GM18498 (cell line): ENCODE data around the gene EIF4G3.
A peak's percentile ranks its signal among the peaks of the same experiment; 100 is the strongest.
"Not testable (repeated sequence)": the region's sequence is repeated elsewhere in the genome, so short reads cannot be mapped to it uniquely, and the experiment has no call there.

ENCODE experiments used
- ATAC-seq: cut with Tn5 transposase; IDR thresholded peaks from one replicate; pipeline ENCODE4 v1.9.1; 2021; ENCODE audit warnings: mild to moderate bottlenecking, moderate library complexity; ENCODE audit not compliant: unreplicated experiment

Gene EIF4G3

DNA sequence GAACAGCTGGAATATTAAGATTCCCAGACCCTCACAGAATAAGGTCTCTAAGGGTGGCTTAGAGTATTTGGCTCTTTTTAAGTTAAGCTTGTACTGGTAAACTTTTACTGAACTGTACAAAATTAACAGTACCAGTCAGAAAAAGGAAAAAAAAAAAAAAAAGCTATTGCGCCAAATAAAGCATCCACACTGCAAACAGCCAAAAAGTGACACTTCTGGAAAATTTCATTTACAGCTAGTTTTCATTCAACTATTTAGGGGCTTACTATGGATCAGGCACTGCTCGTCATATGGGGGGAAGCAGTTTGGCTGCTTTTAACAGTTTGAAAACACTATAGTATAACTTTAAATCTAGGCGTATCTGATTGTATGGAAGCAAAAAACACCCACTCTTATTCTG lies 139.6 kb downstream of the EIF4G3 start:
- no peak for ATAC-seq

DNA sequence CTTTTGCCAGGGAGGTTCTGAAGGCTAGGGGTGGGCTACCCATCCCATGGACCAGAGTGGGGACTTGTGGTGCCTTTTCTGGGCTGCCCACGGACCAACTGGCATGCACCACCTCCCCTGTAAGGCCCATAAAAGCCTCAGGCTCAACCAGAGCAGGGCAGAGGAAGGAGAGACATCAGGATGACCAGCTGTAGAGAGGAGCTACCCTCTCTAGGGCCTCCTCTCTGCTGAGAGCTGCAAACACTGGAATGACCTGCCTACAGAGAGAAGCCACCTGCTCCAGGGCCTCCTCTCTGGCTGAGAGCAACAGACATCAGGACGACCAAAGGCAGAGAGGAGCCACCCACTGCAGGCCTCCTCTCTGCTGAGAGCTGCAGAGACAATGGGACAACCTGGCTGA lies 140.9 kb downstream of the EIF4G3 start:
- ATAC-seq, result no peak

DNA sequence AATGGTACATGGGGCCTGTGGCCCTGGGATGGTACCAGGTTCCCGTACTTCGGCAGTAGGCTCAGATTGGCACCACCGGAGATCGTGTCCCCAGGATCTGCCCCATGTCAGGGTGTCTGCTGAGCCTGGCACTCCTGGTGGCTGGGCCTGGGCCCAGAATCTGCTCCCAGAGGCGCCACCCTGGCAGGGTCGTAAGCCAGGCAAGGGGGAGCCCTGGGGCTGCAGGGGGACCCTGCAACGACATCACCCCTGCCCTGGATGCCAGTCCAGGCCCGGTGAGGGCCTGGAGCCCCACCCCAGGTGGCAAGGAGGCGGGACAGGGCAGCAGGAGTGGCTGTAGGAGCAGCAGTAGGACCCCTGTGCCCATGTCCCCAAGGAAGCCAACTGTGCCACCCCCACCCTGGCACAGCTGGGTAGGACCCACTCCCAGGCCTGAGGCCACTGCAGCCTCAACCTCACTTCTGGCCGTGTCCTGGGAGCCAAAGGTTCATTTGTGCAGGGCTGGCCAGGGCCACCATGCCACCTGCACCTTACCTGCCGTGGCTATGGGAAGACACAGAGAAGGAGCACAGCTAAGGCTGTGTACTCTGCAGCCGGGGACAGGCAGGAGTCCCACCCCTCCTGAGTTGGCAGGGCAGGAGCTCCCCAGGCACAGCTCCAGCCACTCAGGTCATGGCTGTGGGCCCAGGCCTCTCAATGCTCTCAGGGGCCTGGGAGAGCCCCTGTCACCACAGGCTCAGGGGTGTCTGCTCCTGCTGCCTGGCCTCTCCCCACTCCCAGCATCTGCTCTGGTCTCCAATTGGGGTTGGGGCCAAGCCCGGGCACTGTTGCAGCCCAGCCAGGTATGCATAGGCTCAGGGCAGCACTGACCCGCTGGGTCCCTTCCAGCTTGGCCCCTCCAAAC lies 141.7 kb downstream of the EIF4G3 start:
- ATAC-seq, result no peak

DNA sequence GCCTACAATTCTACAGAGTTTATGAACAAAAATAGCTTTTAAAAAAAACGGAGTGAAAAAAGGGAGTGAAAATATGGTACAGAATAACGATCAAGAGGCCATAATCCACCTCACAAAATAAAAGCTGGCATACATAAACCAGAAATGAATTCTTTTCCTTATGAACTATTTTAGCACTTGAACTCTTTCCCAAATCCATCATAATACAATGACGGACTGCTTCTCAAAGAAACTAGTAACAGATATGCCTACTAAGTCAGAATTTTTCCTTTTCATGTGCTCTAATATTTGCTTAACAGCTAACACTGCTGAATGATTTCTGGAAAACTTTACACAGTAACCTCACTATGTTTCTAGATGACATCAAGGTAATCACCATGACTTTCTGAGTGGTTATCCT lies 144.0 kb downstream of the EIF4G3 start:
- no peak for ATAC-seq

DNA sequence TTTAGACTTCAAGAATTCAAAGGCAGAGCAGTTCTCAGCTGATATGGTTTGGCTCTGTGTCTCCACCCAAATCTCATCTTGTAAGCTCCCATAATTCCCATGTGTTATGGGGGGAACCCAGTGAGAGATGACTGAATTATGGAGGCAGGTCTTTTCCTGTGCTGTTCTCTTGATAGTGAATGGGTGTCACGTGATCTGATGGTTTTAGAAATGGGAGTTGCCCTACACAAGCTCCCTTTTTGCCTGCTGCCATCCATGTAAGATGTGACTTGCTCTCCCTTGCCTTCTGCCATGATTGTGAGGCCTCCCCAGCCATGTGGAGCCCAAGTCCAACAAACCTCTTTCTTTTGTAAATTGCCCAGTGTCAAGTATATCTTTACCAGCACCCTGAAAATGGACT lies 146.5 kb downstream of the EIF4G3 start:
- ATAC-seq, result no peak

DNA sequence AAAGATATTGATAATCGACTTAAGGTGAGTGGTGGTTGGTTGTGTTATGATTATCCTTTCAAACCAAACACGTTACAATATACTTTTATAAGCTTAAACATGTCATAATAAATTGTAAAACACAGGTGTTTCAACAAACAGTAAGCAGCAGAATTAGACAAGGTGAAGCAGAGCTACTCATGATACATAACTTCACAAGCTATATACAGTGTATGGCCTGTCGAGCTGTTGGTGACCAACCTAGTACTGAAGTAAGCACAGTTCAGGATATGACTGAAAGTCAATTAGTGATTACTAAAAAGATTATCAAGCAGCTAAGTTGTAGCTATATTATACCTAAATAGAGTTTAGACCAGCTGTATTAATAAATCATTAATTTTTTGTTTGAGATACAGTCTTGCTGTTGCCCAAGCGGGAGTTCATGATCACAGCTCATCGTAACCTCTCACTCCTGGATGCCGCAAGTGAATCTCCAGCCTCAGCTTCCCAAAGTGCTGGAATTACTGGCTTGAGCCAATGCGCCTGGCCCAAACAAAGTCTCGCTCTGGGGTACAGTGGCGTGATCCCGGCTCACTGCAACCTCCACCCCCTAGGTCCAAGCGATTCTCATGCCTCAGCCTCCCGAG lies 148.1 kb downstream of the EIF4G3 start:
- ATAC-seq, result no peak

DNA sequence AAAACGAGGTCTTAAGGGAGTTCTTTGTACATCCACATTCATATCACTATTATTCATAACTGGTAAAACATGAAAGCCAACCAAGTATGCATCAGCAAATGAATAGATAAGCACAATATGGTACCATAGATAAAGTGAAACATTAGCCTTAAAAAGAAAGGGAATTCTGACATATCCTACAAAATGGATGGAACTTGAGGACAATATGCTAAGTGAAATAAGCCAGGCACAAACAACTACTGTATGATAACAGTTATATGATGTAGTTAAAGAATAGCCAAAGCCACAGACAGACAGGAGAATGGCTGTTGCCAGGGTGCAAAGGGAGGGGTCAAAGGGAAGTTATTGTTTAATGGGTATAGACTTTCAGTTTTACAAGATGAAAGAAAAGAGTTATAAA lies 148.9 kb downstream of the EIF4G3 start:
- ATAC-seq, result no peak

DNA sequence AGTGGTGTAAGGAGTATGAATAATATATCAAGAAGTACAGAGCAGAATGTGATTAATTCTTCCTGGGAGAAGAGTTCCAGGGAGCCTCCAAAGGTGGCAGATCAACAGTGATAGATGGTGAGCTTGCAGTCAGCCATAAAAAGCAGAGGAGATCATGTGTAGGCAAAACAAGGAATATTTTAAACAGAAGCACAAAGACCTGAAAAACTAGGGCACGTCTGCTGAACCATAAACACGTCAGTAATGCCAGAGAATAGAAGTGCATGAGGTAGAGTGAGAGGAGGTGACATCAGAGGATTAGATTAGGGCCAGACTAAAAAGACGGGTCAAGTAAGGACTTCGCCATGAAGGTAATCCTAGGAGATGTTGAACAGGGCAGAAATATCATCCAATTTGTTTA lies 151.8 kb downstream of the EIF4G3 start:
- ATAC-seq, result no peak

DNA sequence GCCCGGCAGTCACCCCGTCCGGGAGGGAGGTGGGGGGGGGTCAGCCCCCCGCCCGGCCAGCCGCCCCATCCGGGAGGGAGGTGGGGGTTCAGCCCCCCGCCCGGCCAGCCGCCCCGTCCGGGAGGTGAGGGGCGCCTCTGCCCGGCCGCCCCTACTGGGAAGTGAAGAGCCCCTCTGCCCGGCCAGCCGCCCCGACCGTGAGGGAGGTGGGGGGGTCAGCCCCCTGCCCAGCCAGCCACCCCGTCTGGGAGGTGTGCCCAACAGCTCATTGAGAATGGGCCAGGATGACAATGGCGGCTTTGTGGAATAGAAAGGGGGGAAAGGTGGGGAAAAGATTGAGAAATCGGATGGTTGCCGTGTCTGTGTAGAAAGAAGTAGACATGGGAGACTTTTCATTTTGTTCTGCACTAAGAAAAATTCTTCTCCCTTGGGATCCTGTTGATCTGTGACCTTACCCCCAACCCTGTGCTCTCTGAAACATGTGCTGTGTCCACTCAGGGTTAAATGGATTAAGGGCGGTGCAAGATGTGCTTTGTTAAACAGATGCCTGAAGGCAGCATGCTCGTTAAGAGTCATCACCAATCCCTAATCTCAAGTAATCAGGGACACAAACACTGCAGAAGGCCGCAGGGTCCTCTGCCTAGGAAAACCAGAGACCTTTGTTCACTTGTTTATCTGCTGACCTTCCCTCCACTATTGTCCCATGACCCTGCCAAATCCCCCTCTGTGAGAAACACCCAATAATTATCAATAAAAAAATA lies 152.4 kb downstream of the EIF4G3 start:
- ATAC-seq, result not testable (repeated sequence)

DNA sequence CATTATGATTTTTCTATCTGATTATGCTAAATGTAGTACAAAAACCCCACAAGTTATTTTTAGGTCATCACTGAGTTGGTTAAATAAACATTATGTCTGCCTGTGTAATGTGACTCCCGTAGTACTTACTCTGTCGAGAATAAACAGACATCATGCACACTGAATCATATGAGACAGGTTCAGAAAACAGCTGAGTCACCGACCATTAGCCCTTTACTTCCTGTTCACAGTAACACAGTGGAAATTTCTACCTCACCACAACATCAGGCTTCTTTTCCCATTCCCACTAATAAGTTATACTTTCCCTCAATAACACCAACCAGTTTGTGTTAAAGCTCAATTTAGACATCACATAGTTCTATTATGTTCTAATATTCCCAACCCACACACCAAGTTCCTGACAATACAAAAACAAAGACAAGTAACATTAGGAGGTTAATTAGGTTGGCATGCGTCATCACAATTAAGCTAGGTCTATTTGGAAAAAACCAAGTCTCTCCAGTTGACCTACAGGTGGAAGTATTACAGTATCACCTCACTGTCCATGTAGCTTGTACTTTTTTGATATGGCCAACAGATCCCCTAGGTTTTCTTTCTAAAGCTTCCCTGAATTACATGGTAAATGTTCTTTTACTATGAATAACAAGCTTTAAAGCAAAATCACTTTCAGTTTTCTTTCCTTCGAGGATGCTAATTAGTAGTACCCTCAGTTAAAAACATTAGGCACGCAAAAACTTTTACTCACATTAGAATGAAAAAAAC lies 154.2 kb downstream of the EIF4G3 start:
- ATAC-seq, result peak; percentile 87

DNA sequence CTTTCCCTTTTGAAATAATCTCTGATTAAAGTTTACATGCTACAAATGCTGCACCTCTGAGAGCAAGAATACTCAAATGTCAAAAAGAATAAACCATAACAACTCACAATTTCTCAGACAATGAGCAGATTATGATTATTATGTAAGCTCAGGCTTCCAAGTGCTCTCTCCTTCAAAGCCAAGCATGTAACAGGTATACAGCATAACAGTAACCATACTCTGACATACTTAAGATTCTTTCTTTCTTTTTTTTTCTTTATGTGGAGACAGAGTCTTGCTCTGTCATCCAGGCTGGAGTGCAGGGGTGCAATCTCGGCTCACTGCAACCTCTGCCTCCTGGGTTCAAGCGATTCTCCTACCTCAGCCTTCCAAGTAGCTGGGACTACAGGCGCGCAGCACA lies 155.4 kb downstream of the EIF4G3 start:
- ATAC-seq, result no peak

DNA sequence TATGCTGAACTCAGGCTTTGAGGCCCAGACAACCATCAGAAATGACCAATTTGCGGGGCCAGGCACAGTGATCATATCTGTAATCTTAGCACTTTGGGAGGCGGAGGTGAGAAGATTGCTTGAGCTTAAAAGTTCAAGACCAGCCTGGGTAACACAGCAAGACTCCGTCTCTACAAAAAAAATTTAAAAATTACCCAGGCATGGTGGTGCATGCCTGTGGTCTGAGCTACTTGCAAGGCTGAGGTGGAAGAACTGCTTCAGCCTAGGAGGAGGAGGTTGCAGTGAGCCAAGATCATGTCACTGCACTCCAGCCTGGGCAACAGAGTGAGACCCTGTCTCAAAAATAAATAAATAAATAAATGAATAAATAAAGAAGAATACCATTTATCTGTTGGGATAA lies 156.5 kb downstream of the EIF4G3 start:
- no peak for ATAC-seq

DNA sequence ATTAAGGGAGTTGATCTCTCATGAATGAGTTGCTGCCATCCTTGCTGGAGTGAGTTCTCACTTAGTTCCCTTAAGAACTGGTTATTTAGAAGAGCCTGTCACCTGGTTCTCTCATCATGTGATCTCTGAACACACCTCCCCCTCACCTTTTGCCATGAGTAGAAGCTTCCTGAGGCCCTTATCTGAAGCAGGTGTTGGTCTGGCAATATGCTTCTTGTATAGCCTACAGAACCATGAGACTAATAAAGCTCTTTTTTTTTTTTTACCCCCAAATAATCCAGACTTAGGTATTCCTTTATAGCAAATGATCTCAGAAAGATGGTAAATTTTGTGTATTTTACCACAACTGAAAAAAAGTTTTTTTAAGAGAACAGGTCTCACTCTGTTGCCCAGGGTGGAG lies 158.0 kb downstream of the EIF4G3 start:
- no peak for ATAC-seq

DNA sequence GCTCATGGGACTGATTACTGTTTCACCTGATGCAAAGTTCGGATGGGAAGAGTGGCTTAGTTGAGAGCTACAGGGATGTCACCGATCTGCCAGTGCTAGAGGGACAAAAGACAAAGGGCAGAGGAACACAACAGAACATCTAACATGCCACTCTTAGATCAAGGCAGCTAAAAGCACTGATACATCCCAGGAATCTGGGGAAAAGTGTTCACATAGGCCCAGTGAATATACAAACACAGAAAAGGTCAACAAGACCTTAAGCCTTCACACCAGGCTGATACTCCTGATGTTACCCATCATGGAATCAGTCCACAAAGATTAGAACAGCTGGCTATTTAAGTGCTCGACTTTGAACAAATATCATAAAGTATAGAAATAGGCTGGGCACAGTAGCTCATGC lies 163.2 kb downstream of the EIF4G3 start:
- no peak for ATAC-seq

DNA sequence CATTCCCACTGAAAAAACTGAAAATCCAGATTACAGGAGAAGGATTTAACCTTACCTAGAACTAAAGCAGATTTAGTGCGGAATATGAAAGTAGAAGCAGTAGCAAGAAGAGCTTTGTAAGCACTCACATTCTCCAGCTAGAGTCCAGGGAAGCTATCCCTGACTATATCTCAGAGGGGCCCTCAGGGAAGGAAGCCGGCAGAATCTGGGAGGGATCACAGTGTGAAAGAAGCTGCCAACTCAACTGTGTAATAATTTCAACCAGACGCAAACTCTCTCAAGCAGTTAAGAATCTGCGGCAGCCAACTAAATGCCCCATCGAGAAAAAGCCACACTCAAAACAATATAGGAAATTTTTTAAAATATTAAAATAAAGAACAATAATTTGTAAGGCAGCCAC lies 163.8 kb downstream of the EIF4G3 start:
- ATAC-seq, result no peak

DNA sequence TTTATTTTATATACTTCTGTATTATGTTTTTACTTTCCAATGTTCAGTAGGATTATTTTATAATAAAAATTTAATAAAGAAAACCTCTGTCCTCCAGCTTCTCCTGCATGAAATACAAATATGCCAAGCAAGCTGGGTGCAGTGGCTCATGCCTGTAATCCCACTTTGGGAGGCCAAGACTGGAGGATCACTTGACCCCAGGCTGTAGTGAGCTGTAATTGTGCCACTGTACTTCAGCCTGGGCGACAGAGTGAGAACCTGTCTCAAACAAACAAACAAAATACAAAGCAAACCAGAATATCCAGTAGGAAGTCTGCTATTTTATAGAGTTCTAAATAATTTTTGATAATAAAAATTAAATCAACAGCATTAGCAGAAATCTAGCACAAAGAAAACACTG lies 168.8 kb downstream of the EIF4G3 start:
- no peak for ATAC-seq

DNA sequence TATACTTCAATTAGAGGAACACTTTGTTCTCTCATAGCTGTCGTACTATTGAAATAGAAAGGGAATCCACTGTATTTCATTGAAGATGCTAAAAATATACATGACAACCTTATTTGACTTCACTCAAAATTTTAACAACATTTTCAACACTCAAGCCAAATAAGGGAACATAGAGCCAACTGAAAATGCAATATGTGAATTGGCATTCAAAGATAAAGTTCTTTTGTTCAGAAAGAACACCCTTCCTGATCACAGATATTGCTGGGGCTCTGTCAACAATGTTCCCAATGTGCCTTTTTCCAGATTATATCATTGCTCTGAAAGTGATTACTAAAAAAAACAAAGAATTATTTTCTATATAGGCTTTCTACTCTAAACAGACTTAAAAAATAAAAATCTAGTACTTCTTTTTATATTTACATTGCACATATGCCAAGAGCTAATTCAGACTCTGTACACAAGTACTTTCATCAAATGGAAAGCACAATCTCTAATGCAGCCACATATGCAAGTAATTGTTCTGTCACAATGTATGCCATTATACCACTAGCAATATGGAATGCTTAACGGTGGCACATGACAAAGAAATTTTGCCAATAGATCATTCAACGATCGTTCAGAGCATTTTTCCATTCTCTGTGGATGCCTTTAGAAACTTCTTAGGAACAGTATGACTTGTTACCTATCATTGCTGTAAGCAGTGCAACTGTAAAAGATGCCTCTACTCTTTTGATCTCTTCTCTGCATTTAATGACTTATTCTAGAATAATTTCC lies 171.0 kb downstream of the EIF4G3 start:
- no peak for ATAC-seq

DNA sequence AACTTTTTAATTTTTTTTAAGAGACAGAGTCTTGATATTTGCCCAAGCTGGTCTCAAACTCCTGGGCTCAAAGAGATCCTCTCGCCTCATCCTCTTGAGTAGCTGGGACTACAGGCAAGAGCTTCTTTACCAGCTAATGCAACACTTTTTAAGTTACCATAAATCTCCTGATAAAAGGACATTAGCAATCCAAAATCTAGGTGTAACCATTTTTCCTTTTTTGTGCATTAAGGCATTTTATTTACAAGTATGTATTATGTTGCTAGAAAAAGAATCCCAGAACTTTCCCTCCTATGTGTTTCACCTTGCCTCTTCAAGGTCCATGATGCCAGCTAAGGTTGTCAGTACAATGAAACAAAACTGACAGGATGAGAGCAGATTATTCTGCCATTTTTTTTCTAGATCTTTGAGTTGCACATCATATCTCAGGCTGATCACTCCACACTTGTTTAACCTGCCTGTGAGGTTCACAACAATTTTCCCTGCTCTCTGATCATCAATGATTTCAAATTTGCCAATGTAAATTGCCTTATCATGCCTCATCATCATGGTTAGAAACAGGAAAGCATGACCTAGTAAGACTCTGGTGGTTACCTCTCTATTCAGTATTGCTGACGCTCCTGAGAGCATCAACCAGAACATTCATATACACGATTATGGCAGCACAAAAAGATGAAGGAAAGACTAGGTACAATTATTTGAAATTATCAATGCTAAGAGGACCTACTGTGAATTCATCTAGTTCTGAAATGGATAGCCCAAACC lies 173.2 kb downstream of the EIF4G3 start:
- ATAC-seq, result no peak

DNA sequence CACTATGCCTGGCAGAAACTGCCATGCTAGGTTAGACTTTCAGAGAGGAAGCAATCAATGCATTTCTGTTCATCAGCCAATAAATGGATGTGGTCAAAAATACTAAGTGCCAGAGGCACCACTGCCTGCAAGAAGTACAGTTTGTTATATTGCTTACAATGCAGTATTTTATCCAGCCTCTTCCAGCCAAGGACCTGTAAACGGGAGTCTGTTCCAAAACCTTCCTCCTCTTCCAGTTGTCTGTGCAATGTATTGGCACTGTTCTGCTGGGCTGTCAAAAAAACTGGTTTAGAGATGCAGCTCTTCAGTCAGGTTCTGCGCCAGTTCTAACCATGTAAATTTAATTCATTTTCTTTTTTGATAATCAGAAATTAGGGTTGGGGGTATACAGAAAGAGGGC lies 175.7 kb downstream of the EIF4G3 start:
- no peak for ATAC-seq

DNA sequence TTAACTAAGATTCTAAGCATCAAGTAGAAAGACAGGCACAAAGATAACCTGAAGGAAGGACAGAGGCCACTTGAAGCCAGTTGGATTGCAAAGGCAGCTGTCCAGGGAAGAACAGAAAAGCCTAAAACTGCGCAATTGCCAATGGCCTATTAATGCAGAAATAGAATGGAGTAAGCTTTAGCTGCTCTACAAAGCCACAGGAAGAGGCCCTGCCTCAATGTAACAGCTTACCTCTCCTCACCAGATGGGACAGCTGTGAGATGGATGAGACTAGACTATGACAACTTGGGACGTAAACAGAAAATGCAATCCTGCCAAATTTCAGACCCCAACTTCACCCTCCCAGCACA lies 176.5 kb downstream of the EIF4G3 start:
- ATAC-seq, result no peak
